D721Med (cell line): ENCODE measurements around the gene ZIC5.

Experiments
- DNase-seq: peaks from one replicate; pipeline ENCODE4 v3.0.0; 2011; ENCODE audit warnings: low spot score; ENCODE audit not compliant: insufficient read length
- FAIRE-seq: peaks from 2 replicates; lab custom pipeline; 2011; peaks lifted over from hg19 to GRCh38; lab: Jason Lieb, UNC
- CTCF ChIP-seq: IDR thresholded peaks from 2 replicates; pipeline ENCODE4 v1.5.1; 2012; ENCODE audit warnings: mild to moderate bottlenecking, control low read depth; ENCODE audit not compliant: insufficient read depth; ENCODE audit errors: missing control alignments

The ZIC5 gene

GRCh38 chr13:99977912-99978798 lies 6.6 kb upstream of the ZIC5 start:
- FAIRE-seq, result no peak
- no peak for TF ChIP-seq CTCF
- no peak for DNase-seq

- DNase-seq (no peak), FAIRE-seq (no peak)
- TF ChIP-seq CTCF, result no peak
Measured at GRCh38 chr13:99977334-99977911, 5.9 kb upstream of the ZIC5 start.

DNA sequence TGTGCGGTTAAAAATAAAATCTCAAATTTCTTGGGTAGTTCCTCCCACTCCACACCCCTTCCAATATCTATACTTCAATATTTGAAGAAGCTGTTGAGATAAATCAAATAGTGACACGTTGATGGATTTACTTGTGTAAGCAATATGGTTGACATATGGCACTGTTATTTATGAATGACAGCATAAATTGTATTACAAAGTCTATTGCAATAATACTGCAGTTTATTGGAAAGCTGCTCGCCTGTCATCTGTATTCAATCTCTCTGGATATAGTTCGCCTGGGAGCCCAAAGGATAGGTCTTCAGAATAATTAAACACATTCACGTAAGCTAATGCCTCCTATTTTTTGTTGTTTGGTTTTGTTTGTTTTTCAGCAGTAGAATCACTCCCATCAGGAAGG lies 5.0 kb upstream of the ZIC5 start:
- no peak for DNase-seq
- no peak for TF ChIP-seq CTCF
- FAIRE-seq, result no peak

DNA sequence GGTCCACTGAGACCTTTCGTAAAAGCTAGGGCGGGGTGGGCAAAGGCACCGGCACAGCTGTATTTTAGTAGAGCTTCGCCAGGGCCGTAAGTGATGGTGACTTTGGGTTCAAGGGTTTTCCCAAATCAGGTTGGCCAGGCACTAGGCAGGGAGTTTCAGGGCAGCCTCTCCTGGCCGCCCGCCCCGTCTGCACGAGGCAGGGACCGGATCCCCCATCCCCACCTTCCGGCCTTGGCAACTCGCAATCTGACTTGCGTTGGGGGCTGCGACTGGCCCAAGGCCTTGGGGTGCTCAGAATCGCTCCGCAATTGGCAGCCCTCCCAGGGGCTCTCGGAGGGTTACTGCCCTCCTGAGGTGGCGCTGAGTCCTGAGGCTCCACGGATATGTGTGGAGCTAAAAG lies 4.1 kb upstream of the ZIC5 start:
- no peak for DNase-seq
- no peak for FAIRE-seq
- TF ChIP-seq CTCF, result no peak

GRCh38 chr13:99974939-99975561 lies 3.5 kb upstream of the ZIC5 start:
- DNase-seq (no peak), FAIRE-seq (no peak)
- TF ChIP-seq CTCF, result no peak

DNA sequence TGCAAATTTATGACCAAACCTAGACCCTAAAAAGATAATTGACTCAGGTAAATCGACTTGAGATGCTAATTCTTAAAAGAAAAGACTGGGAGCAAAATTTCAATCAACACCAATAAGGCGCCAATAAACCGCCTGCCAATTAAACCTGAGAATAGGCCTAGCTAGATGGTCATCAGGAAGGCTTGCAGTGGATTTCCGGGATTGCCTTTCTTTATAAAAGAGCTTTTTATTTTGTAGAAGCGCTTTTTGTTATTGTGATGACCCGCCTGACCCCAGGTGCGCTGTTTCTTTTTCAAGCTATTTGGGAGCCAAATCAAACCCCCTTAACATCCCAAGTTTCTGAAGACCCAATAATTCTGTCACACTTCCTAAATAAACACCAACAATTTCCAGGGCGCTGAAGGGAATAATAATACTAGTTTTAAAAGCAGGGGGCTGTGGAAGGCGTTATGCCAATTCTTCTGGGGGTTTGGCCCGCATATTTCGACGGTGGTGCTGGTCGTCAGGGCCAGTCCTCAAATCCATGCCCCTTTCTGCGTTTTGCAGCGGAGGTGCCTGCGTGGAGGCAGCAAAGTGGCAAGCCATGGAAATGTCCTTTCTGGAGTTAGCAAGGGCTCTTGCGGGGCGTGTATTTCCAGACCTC lies 2.9 kb upstream of the ZIC5 start:
- DNase-seq (no peak), FAIRE-seq (no peak)
- no peak for TF ChIP-seq CTCF
